IPS-18c (cell line): ENCODE measurements around the gene RP9.

ENCODE experiments used
- H3K4me3 ChIP-seq: 2 replicates; pipeline ENCODE4 v1.7.0; 2013; ENCODE audit warnings: low read depth, mild to moderate bottlenecking, low read length, moderate library complexity; ENCODE audit not compliant: insufficient read depth
- H3K9me3 ChIP-seq: one replicate; pipeline ENCODE4 v1.6.1; 2013; ENCODE audit warnings: mild to moderate bottlenecking, low read length, moderate library complexity; ENCODE audit not compliant: control insufficient read depth, insufficient read depth

The RP9 gene

DNA sequence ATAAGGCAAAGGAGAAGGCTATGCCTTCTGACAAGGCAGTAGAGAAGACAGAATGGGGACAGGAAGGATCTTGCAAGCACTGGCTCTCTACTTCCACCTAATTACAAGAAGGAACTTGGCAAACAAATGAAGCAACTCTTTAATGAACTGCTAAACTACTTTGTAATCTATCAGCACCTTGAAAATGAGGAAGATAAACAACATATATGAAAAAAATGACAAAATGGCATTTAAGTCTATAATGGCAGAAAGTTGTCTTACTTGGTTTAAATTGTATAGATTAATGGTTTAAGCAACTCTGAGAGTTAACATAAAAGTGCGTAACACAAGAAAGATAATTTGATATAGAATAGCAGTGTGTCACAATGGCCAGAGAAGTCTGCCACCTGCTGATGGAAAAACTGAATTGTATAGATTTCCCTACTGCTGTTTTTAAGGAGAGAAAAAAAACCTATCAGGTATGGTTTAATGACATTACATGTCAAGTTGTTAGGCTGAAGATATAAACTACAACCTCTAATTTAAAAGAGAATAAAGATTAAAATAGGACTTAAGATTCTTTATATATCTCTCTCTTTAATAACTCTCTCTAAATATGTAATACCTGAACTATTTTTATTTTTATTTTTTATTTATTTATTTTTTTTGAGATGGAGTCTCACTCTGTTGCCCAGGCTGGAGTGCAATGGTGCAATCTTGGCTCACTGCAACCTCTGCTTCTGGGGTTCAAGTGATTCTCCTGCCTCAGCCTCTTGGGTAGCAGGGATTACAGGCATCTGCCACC lies 58.5 kb downstream of the RP9 start:
- Histone ChIP-seq H3K4me3 (no peak overlapping the region), H3K9me3 (no peaks in the 10 kb centered on the region)

DNA sequence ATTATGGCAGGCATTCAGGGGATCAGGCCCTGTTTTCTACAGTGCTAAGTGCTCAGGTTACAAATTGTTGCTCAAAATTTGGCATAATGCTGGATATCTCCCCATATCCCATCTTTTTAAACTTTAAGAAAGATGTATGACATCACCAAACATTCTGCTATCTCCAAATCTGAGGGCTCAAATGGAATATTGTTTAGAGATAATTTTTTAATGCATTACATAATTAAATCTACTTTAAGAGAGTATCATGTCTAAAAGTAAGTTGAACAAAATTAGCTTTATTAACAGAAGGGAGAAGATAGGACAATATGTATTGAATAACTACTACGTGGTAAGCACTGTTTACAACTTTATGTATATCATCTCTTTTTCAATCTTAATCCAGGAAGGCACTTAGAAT lies 60.5 kb downstream of the RP9 start:
- Histone ChIP-seq H3K4me3 (no peak overlapping the region), H3K9me3 (no peaks in the 10 kb centered on the region)

DNA sequence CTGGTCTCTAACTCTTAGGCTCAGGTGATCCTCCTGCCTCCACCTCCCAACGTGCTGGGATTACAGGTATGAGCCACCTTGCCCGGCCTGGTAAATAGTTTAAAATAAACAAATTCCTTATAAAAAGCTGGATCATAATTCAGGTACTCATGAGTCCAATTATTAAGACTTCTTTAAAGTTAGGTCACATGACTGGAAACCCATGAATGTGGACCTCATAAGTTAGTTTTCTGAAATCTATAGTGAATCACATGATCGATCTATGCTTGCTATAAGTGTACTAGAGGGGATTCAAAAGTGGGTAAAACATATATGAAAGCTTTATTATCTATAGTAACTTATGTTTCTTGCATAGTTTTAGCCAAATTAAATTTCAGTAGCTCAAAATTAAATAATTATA lies 60.9 kb downstream of the RP9 start:
- H3K9me3 ChIP-seq = no peaks in the 10 kb centered on the region

GRCh38 chr7:33044986-33045385 lies 64.2 kb downstream of the RP9 start:
- Histone ChIP-seq H3K4me3 (no peak overlapping the region), H3K9me3 (no peaks in the 10 kb centered on the region)

More for the DNA sequence above, 60.9 kb downstream of the RP9 start:
- no peak overlapping the region for H3K4me3 ChIP-seq
